Neuron (in vitro differentiated cells): ENCODE data around the gene INAFM2.

Source experiments
- H2AFZ ChIP-seq: one replicate; pipeline ENCODE4 v1.6.1; 2013; ENCODE audit warnings: low read depth, mild to moderate bottlenecking, inconsistent platforms, low read length, moderate library complexity
- H3K27me3 ChIP-seq: one replicate; pipeline ENCODE4 v1.6.1; 2013; ENCODE audit warnings: low read length; ENCODE audit not compliant: insufficient read depth
- H3K36me3 ChIP-seq: one replicate; pipeline ENCODE4 v1.6.1; 2013; ENCODE audit warnings: low read length; ENCODE audit not compliant: insufficient read depth
- H3K4me1 ChIP-seq: one replicate; pipeline ENCODE4 v1.6.1; 2013; ENCODE audit warnings: low read length; ENCODE audit not compliant: insufficient read depth
- H3K4me3 ChIP-seq: 2 replicates; pipeline ENCODE4 v1.5.1; 2013; ENCODE audit warnings: mild to moderate bottlenecking, low read length, moderate library complexity
- H3K9me3 ChIP-seq: one replicate; pipeline ENCODE4 v1.6.1; 2013; ENCODE audit warnings: low read length

Gene INAFM2

GRCh38 chr15:40340038-40340739 is 16.7 kb downstream of the INAFM2 start:
- Histone ChIP-seq H3K9me3 (no peaks in the 10 kb centered on the region), H3K27me3 (peaks cover 2% of the 10 kb centered on the region), H3K36me3 (no peaks in the 10 kb centered on the region), H3K4me1 (peaks cover 14% of the 10 kb centered on the region), H2AFZ (no peak overlapping the region), H3K4me3 (no peak overlapping the region)

GRCh38 chr15:40340740-40341400 is 17.4 kb downstream of the INAFM2 start, which contains the start of gene CCDC9B:
Gene CCDC9B, minus strand, starts transcription at chr15:40340939. Its CDS starts 120 bp downstream, at chr15:40340819.
- Histone ChIP-seq H3K9me3 (no peaks in the 10 kb centered on the region), H3K27me3 (peaks cover 6% of the 10 kb centered on the region), H3K4me1 (peaks cover 14% of the 10 kb centered on the region), H3K36me3 (no peaks in the 10 kb centered on the region), H3K4me3 (no peak within 1 kb of the TSS), H2AFZ (no peak within 1 kb of the TSS)

DNA sequence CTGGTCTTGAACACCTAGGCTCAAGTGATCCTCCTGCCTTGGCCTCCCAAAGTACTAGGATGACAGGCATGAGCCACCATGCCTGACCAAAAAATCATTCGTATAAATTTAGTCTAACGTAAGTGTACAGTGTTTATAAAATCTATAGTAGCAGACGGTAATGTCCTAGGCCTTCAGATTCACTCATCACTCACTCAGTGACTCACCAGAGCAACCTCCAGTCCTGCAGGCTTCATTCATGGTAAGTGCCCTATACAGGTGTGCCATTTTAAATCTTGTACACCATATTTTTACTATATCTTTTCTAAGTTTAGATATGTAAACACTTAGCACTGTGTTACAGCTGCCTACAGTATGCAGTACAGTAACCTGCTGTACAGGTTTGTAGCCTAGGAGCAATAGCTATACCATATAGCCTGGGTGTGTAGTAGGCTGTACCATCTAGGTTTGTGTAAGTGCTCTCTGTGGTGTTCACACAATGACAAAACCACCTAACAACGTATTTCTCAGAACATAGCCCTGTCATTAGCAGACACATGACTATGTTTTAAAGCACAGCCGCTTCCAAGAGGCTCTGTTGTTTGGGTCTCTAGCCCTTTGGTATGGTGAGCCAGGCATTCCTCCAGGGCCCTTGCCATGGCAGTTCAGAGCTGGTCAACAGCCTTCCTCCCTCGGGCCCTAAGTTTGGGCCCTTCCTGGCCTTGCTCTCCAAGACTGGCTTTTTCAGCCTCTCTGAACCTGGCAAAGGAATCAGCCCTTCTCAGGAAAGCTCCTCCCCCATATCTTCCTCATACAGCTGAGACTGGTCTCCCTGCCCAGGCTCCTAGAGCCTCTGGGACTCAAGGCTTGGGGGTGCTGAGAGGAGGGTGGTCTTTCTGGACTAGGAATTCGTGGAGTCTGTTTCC is 19.2 kb downstream of the INAFM2 start:
- peaks cover 13% of the 10 kb centered on the region for H3K4me1 ChIP-seq
- no peak overlapping the region for H2AFZ ChIP-seq
- no peak overlapping the region for H3K4me3 ChIP-seq
- no peaks in the 10 kb centered on the region for H3K9me3 ChIP-seq
- H3K36me3 ChIP-seq = no peaks in the 10 kb centered on the region
- H3K27me3 ChIP-seq = peaks cover 16% of the 10 kb centered on the region

DNA sequence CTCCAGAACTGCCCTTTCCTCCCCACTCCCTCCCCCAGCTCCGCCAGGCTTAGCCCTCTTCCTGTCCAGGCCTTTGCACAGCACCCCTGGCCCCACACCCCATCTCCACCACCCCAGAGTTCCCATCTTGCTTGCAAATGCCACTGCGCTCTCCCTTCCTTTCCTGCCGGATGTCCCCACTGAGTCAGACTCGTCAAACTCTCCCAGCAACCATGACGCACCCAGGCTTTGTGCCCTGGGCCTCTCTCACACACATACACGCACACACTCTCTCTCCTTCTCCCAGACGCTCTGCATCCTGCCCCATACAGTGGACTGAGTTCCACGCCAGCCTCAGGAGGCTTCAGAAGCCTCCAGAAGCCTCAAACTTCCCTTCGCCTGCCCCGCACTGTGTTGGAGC is 20.0 kb downstream of the INAFM2 start:
- Histone ChIP-seq H3K36me3 (no peaks in the 10 kb centered on the region), H2AFZ (no peak overlapping the region), H3K4me1 (peaks cover 12% of the 10 kb centered on the region), H3K4me3 (no peak overlapping the region), H3K9me3 (no peaks in the 10 kb centered on the region), H3K27me3 (peaks cover 19% of the 10 kb centered on the region)

- H2AFZ ChIP-seq = no peak overlapping the region
- H3K4me1 ChIP-seq = peaks cover 12% of the 10 kb centered on the region
- peaks cover 24% of the 10 kb centered on the region for H3K27me3 ChIP-seq
- no peak overlapping the region for H3K4me3 ChIP-seq
- H3K9me3 ChIP-seq = no peaks in the 10 kb centered on the region
- H3K36me3 ChIP-seq = no peaks in the 10 kb centered on the region
These were observed 20.7 kb downstream of the INAFM2 start for GRCh38 chr15:40344217-40344616.

DNA sequence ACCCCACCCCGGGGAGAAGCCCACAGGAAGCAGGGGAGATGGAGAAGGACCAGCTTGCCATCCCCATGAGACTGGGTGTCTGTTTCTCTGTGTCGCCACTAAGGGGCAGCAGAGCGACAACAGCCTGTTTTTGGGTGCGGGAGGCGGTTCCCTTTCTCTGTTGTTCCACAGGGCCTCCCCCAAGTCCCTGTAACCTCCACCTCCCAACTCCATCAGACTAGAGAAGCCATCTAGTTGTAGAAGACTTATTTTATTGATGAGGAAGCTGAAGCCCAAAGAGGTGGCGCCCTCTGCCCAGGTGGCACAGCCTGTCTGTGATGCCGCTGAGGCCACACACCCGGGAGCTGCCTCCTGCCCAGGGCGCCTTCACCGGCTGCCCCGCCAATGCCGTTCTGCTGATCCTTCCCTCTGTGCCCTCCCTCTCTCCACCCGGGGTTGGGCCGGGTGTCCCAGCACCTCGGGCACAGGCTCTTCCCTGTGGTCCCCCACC is 21.2 kb downstream of the INAFM2 start:
- H3K9me3 ChIP-seq = no peaks in the 10 kb centered on the region
- peaks cover 25% of the 10 kb centered on the region for H3K27me3 ChIP-seq
- no peak overlapping the region for H2AFZ ChIP-seq
- H3K4me3 ChIP-seq = no peak overlapping the region
- H3K4me1 ChIP-seq = peaks cover 12% of the 10 kb centered on the region
- H3K36me3 ChIP-seq = no peaks in the 10 kb centered on the region

GRCh38 chr15:40345225-40345866 is 21.9 kb downstream of the INAFM2 start:
- H3K36me3 ChIP-seq = no peaks in the 10 kb centered on the region

GRCh38 chr15:40345867-40346578 is 22.5 kb downstream of the INAFM2 start:
- Histone ChIP-seq H2AFZ (no peak overlapping the region), H3K9me3 (no peaks in the 10 kb centered on the region), H3K4me1 (peaks cover 3% of the 10 kb centered on the region), H3K4me3 (no peak overlapping the region), H3K27me3 (peaks cover 36% of the 10 kb centered on the region), H3K36me3 (no peaks in the 10 kb centered on the region)

More at GRCh38 chr15:40345225-40345866, 21.9 kb downstream of the INAFM2 start:
- Histone ChIP-seq H3K9me3 (no peaks in the 10 kb centered on the region), H3K4me3 (no peak overlapping the region), H3K4me1 (peaks cover 10% of the 10 kb centered on the region), H2AFZ (no peak overlapping the region), H3K27me3 (peaks cover 30% of the 10 kb centered on the region)

- Histone ChIP-seq H2AFZ (no peak overlapping the region), H3K27me3 (peaks cover 41% of the 10 kb centered on the region), H3K36me3 (no peaks in the 10 kb centered on the region), H3K4me1 (peaks cover 2% of the 10 kb centered on the region), H3K4me3 (no peak overlapping the region), H3K9me3 (no peaks in the 10 kb centered on the region)
These were observed 23.4 kb downstream of the INAFM2 start for GRCh38 chr15:40346579-40347558.

DNA sequence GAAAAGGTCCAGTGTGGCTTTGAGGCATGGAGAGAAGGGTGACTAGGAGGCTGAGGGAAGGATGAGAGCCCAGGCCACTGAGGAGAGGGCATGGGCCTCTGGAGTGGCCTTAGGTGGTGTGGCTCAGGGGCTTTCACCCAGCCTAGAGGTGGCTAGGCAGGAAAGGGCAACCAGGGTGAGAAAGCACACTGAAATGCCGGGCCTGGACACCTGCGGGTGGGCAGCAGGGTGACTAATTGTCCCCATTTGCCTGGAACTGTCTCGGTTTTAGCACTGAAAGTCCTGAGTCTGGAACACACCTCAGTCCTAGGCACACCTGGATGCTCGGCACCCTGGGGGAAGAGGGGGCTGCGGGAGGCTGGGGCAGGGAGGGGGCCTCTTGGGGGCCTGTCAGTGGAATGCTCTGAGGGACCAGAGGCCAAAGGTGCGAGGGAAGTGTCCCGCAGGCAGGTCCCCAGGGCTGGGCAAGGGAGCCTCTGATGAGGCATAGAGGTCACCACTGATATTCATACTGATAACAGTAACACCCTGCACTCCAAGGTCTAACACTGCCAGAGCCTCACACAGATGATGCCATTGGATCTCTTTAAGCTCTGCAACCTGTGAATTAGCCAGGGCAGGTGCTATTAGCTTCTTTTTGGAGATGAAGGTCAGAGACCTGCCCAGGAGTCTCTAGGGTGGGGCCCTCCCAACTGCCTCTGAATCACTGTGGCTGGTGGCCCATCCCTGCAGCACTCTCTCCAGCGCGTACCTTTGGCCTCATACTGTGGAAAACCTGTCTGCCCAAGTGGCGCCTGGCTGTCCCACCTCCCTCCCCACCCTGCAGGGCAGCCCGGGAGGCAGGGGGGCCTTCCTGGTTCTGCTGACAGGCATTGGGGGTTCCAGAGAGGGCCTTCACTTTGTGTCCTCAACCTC is 24.3 kb downstream of the INAFM2 start:
- Histone ChIP-seq H3K9me3 (no peaks in the 10 kb centered on the region), H3K27me3 (peaks cover 48% of the 10 kb centered on the region), H3K4me3 (no peak overlapping the region), H3K4me1 (peaks cover 2% of the 10 kb centered on the region), H2AFZ (no peak overlapping the region), H3K36me3 (no peaks in the 10 kb centered on the region)
